Vagina (tissue), 2 donors: ENCODE measurements around the gene POU4F3. TPM values are rescaled to one million over a fixed set of nuclear protein-coding genes. Genes with fewer than 3 reads are reported as not detected.

Experiments used
- DNase-seq, 2 donors: peaks; one replicate each; pipeline ENCODE4 v3.0.0-alpha.2; 2017; ENCODE audit errors: extremely low spot score in 2 of 2
- H3K27ac ChIP-seq: fragments of 200-600 bp; sonication (generic); one replicate; pipeline ENCODE4 v1.5.1; 2019
- H3K27me3 ChIP-seq: fragments of 200-600 bp; sonication (generic); one replicate; pipeline ENCODE4 v1.5.1; 2019
- H3K36me3 ChIP-seq, 2 donors: fragments of 200-600 bp; sonication (generic); one replicate each; pipeline ENCODE4 v1.5.1; 2017 to 2019
- H3K4me1 ChIP-seq: fragments of 200-600 bp; sonication (generic); one replicate; pipeline ENCODE4 v1.5.1; 2019
- H3K4me3 ChIP-seq, 2 donors: fragments of 200-600 bp; sonication (generic); 1 replicate in 1 of 2; 2 replicates in 1 of 2; pipeline ENCODE4 v1.5.1; 2016 to 2019
- H3K9me3 ChIP-seq: fragments of 200-600 bp; sonication (generic); one replicate; pipeline ENCODE4 v1.5.1; 2019
- POLR2A ChIP-seq, 2 donors: fragments of 450-650 bp; IDR thresholded peaks; one replicate each; pipeline ENCODE4 v1.6.1; 2017; ENCODE audit warnings: antibody characterized with exemption in 2 of 2, mild to moderate bottlenecking in 2 of 2, moderate library complexity in 2 of 2
- POLR2AphosphoS5 ChIP-seq, 2 donors: sonication (generic); formaldehyde crosslinking; IDR thresholded peaks; one replicate each; pipeline ENCODE4 v1.9.0; 2017; ENCODE audit warnings: antibody characterized with exemption in 2 of 2, mild to moderate bottlenecking in 2 of 2, low read depth in 1 of 2; ENCODE audit not compliant: insufficient read depth in 1 of 2
- intact Hi-C: fragments of 100-400 bp; cut with DNase I; formaldehyde crosslinking; loops from one replicate; pipeline ENCODE4 v1.15.1; 2023
- total RNA-seq: library from RNA; depleted of rRNA; stranded (reverse); fragments of >200 nt; gene quantifications from one replicate; pipeline ENCODE4 v1.2.3, GENCODE V29; 2016
- TF ChIP-seq, protein P1 (sequence below), 3 experiments: fragments of 450-650 bp in 2 of 3; fragments of 200-600 bp in 1 of 3; sonication (generic) in 1 of 3; IDR thresholded peaks; one replicate each; pipeline ENCODE4 v1.5.1; 2017 to 2019; ENCODE audit warnings: antibody characterized with exemption in 3 of 3, mild to moderate bottlenecking in 2 of 3, moderate library complexity in 2 of 3

Gene POU4F3
- total RNA-seq, 1 donor from 2014 or later = not detected

DNA sequence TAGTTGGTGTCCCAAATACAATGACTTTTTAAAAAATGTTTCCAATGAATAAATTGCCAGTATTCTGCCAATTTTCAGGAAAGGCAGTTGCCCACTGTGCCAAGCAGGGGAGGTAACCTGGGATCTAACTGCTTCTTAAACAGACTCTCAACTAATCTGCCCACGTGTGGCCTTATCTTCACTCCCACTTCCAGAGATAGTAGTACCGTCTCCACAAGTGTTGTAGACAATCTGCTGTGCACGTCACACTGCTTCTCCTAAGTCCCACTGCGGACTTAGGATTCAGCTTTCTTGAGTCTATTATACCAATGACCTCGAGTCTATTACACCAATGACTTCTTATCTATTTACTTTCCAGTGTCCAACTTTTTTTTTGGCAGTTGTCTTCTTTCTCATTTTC, 21.2 kb downstream of the POU4F3 start:
- no peaks in the 10 kb centered on the region for H3K4me1 ChIP-seq
- no peaks in the 10 kb centered on the region for H3K9me3 ChIP-seq
- H3K36me3 ChIP-seq = no peaks in the 10 kb centered on the region
- H3K4me3 ChIP-seq = no peak overlapping the region
- H3K27me3 ChIP-seq = no peaks in the 10 kb centered on the region
- no peak overlapping the region for H3K27ac ChIP-seq
- TF ChIP-seq POLR2AphosphoS5 (IDR thresholded peaks at IDR 0.05; ENCODE audit: insufficient read depth in 1 of 2, low read depth in 1 of 2) (no peak), POLR2A (IDR thresholded peaks at IDR 0.05) (no peak)
- TF ChIP-seq, protein P1, sequence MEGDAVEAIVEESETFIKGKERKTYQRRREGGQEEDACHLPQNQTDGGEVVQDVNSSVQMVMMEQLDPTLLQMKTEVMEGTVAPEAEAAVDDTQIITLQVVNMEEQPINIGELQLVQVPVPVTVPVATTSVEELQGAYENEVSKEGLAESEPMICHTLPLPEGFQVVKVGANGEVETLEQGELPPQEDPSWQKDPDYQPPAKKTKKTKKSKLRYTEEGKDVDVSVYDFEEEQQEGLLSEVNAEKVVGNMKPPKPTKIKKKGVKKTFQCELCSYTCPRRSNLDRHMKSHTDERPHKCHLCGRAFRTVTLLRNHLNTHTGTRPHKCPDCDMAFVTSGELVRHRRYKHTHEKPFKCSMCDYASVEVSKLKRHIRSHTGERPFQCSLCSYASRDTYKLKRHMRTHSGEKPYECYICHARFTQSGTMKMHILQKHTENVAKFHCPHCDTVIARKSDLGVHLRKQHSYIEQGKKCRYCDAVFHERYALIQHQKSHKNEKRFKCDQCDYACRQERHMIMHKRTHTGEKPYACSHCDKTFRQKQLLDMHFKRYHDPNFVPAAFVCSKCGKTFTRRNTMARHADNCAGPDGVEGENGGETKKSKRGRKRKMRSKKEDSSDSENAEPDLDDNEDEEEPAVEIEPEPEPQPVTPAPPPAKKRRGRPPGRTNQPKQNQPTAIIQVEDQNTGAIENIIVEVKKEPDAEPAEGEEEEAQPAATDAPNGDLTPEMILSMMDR (IDR thresholded peaks at IDR 0.05) = no peak
- DNase-seq = no peak
- intact Hi-C loops = no loop called here

DNA sequence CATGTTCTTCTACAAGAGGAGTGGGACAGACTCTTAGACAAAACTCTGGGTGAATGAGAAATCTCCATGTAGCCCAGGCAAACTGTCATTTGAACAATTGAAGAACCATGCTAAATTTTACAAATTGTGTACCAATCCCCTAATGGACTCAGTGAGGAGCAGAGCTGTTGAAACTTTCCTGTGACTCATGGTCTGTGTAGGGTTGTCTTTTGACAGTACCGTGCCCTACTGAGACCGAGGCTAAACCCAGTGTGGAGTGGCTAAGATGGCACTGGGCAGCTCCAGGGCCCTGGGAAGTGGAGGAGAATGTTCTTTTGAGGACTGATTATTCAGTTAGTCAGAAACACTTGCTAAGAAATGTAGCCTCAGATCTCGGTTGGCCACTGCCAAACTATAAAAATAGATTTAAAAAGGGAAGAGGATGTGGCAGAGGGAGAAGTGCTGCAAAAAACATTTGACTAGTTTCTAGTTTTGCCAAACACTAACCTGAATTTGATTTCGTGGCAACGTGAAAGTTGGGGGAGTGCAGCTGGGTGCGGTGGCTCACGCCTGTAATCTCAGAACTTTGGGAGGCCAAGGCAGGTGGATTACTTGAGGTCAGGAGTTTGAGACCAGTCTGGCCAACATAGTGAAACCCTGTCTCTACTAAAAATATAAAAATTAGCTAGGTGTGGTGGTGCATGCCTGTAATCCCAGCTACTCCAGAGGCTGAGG, 24.7 kb downstream of the POU4F3 start:
- intact Hi-C loops = no loop called here
- H3K9me3 ChIP-seq = no peaks in the 10 kb centered on the region
- H3K4me3 ChIP-seq = no peak overlapping the region
- H3K27ac ChIP-seq = no peak overlapping the region
- TF ChIP-seq, protein P1 (IDR thresholded peaks at IDR 0.05) = no peak
- TF ChIP-seq POLR2A (IDR thresholded peaks at IDR 0.05) (no peak), POLR2AphosphoS5 (IDR thresholded peaks at IDR 0.05; ENCODE audit: insufficient read depth in 1 of 2, low read depth in 1 of 2) (no peak)
- no peak for DNase-seq
- no peaks in the 10 kb centered on the region for H3K36me3 ChIP-seq
- no peaks in the 10 kb centered on the region for H3K27me3 ChIP-seq
- no peaks in the 10 kb centered on the region for H3K4me1 ChIP-seq

DNA sequence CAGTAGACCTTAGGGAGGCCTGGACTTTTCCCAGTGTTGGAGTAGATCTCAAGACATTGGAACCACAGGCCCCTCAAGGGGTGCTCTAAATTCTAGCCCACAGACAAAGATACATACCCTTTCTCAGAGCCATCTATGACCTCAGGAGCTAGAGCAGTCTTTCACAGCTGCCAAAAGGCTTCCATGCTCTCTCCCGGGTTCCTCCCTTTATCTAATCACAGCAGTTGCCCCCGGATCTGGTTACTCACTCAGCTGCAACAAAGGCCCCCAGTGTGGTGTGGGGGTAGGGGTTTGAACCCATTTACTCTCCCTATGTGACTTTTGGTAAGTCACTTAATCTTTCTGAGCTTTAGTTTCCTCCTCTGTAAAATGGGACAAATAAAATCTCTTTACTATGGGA, 27.0 kb downstream of the POU4F3 start:
- intact Hi-C loops = no loop called here
- Histone ChIP-seq H3K36me3 (no peaks in the 10 kb centered on the region), H3K27me3 (no peaks in the 10 kb centered on the region), H3K27ac (no peak overlapping the region), H3K4me3 (no peak overlapping the region), H3K4me1 (no peaks in the 10 kb centered on the region), H3K9me3 (no peaks in the 10 kb centered on the region)
- TF ChIP-seq, protein P1 (IDR thresholded peaks at IDR 0.05) = no peak
- TF ChIP-seq POLR2A (IDR thresholded peaks at IDR 0.05) (no peak), POLR2AphosphoS5 (IDR thresholded peaks at IDR 0.05; ENCODE audit: insufficient read depth in 1 of 2, low read depth in 1 of 2) (no peak)
- DNase-seq = no peak

DNA sequence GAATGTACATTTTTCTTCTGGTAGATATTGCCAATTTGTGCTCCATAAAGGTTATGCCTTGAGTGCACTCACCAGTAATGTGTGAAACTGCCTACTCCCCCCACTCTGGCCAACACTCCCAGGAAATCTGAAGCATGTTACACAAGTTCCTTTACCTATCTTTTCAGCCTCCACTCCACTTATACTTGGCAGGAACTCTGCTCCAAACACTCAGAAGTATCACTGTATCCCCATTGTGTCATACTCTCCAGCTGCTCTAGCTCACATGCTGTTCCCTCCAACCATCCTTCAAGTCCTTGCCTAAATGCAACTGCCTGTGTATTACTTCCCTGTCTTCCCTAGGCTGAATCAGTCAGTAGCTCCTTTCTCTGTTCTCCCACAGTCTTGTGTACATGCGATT, 28.3 kb downstream of the POU4F3 start:
- H3K9me3 ChIP-seq = no peaks in the 10 kb centered on the region
- H3K4me1 ChIP-seq = no peaks in the 10 kb centered on the region
- no peak for DNase-seq
- no peaks in the 10 kb centered on the region for H3K36me3 ChIP-seq
- intact Hi-C loops = no loop called here
- no peaks in the 10 kb centered on the region for H3K27me3 ChIP-seq
- no peak for TF ChIP-seq POLR2A (IDR thresholded peaks at IDR 0.05)
- TF ChIP-seq, protein P1 (IDR thresholded peaks at IDR 0.05) = no peak
- H3K4me3 ChIP-seq = no peak overlapping the region
- H3K27ac ChIP-seq = no peak overlapping the region

DNA sequence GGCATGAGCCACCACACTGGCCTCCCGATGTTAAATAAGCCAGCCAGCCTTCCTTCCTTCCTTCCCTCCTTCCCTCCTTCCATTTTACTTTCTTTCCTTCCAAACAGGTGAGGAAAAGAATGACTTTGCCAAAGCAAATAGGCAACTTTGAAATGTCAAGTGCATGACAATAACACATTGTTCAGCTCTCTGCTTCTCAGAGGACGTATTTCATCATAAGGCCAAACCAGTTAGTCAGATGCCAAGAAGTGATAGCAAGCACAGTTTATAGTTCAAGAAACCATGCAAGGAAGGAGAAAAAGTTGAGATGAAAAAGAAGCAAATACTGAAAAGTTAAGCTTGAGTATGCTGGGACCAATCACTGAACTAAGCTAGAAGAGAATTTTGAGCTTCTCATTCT, 29.5 kb downstream of the POU4F3 start:
- Histone ChIP-seq H3K27ac (no peak overlapping the region), H3K4me3 (no peak overlapping the region)
- TF ChIP-seq, protein P1 (IDR thresholded peaks at IDR 0.05) = no peak
- TF ChIP-seq POLR2AphosphoS5 (IDR thresholded peaks at IDR 0.05; ENCODE audit: insufficient read depth in 1 of 2, low read depth in 1 of 2) (no peak), POLR2A (IDR thresholded peaks at IDR 0.05) (no peak)

More for the DNA sequence above, 29.5 kb downstream of the POU4F3 start:
- H3K9me3 ChIP-seq = no peaks in the 10 kb centered on the region
- DNase-seq = no peak
- H3K36me3 ChIP-seq = no peaks in the 10 kb centered on the region
- intact Hi-C loops = no loop called here
- H3K4me1 ChIP-seq = no peaks in the 10 kb centered on the region
- H3K27me3 ChIP-seq = no peaks in the 10 kb centered on the region
